A549 (cell line): ENCODE data around the gene NPRL2. TPM values are rescaled to one million over a fixed set of nuclear protein-coding genes. Genes with fewer than 3 reads are reported as not detected.

Experiments
- ATAC-seq, 2 experiments: fragments of 200-7000 bp in 1 of 2; fragments of >200 bp in 1 of 2; cut with Nextera tagmentation in 1 of 2; cut with Tn5 transposase in 1 of 2; 3 replicates each; pipeline versions ENCODE4 v1.8.0 to v1.9.1; 2018 to 2020; ENCODE audit warnings: mild to moderate bottlenecking in 1 of 2, moderate library complexity in 1 of 2
- CTCF ChIA-PET: fragments of 300-600 bp; sonication (Branson Sonifier 250); formaldehyde crosslinking; extraction: SDS; loops from one replicate; lab custom pipeline; 2021; ENCODE audit warnings: antibody characterized with exemption, inconsistent platforms; lab: Yijun Ruan, JAX
- POLR2A ChIA-PET: fragments of 350-600 bp; formaldehyde crosslinking; extraction: SDS; loops from one replicate; lab custom pipeline; 2021; ENCODE audit warnings: antibody characterized with exemption, inconsistent platforms; lab: Yijun Ruan, JAX
- DNase-seq, 2 experiments: peaks; one replicate each; pipeline versions ENCODE4 v3.0.0 to v3.0.0-alpha.2; 2011 to 2016; ENCODE audit warnings: low read depth in 1 of 2, low spot score in 1 of 2
- FAIRE-seq: peaks from 2 replicates; lab custom pipeline; 2011; peaks lifted over from hg19 to GRCh38; lab: Jason Lieb, UNC
- H3K27ac ChIP-seq, 2 experiments: fragments of >200 bp; sonication (Bioruptor Twin); formaldehyde crosslinking; 3 replicates each; pipeline ENCODE4 v1.5.1; 2016 to 2017
- H3K4me1 ChIP-seq: fragments of >200 bp; sonication (Bioruptor Twin); formaldehyde crosslinking; 3 replicates; pipeline ENCODE4 v1.6.1; 2016
- H3K4me2 ChIP-seq: fragments of >200 bp; sonication (Bioruptor Twin); formaldehyde crosslinking; 3 replicates; pipeline ENCODE4 v1.6.1; 2016
- H3K4me3 ChIP-seq: fragments of >200 bp; sonication (Bioruptor Twin); formaldehyde crosslinking; 3 replicates; pipeline ENCODE4 v1.5.1; 2016
- H3K9me3 ChIP-seq: fragments of >200 bp; sonication (Bioruptor Twin); formaldehyde crosslinking; 3 replicates; pipeline ENCODE4 v1.6.1; 2016
- ATOH8 ChIP-seq: fragments of 250-450 bp; sonication (Bioruptor Pico); IDR thresholded peaks from 2 replicates; pipeline ENCODE4 v1.5.0; 2020; ENCODE audit warnings: low read depth, mild to moderate bottlenecking, moderate library complexity
- CBX2 ChIP-seq: fragments of 200-600 bp; sonication (generic); IDR thresholded peaks from 2 replicates; pipeline ENCODE4 v1.6.1; 2016; ENCODE audit warnings: low read depth, mild to moderate bottlenecking, borderline replicate concordance
- CTCF ChIP-seq: fragments of >200 bp; sonication (Bioruptor Twin); formaldehyde crosslinking; IDR thresholded peaks from 3 replicates; pipeline ENCODE4 v1.5.1; 2016
- EHF ChIP-seq: fragments of 250-450 bp; sonication (Bioruptor Pico); IDR thresholded peaks from 2 replicates; pipeline ENCODE4 v1.5.0; 2020; ENCODE audit warnings: mild to moderate bottlenecking
- ELK1 ChIP-seq: fragments of 150-350 bp; IDR thresholded peaks from 2 replicates; pipeline ENCODE4 v1.6.1; 2014; ENCODE audit warnings: low read depth, mild to moderate bottlenecking, low read length
- EP300 ChIP-seq, 2 experiments: fragments of >200 bp; sonication (Bioruptor Twin); formaldehyde crosslinking; IDR thresholded peaks; 2 replicates in 1 of 2; 3 replicates in 1 of 2; pipeline ENCODE4 v1.6.1; 2016 to 2017
- GATA3 ChIP-seq: IDR thresholded peaks from 2 replicates; pipeline ENCODE4 v1.6.1; 2012; ENCODE audit warnings: borderline replicate concordance
- HDAC2 ChIP-seq: fragments of 200-600 bp; sonication (generic); IDR thresholded peaks from 2 replicates; pipeline ENCODE4 v1.6.1; 2016
- MAFK ChIP-seq: fragments of 450-650 bp; IDR thresholded peaks from 2 replicates; pipeline ENCODE4 v1.6.1; 2014; ENCODE audit not compliant: partially characterized antibody
- MAX ChIP-seq: IDR thresholded peaks from 2 replicates; pipeline ENCODE4 v1.6.1; 2012
- MYC ChIP-seq: IDR thresholded peaks from 2 replicates; pipeline ENCODE4 v1.6.1; 2012; ENCODE audit warnings: mild to moderate bottlenecking, inconsistent platforms, low read length, improper control_type of control experiment, borderline replicate concordance
- POLR2A ChIP-seq: IDR thresholded peaks from 2 replicates; pipeline ENCODE4 v1.6.1; 2012; ENCODE audit warnings: mild to moderate bottlenecking, low read length
- POLR2AphosphoS2 ChIP-seq: conservative IDR thresholded peaks from 2 replicates; pipeline ENCODE4 v1.6.1; 2012; ENCODE audit warnings: low read length, improper control_type of control experiment, inconsistent platforms
- RAD21 ChIP-seq, 2 experiments: fragments of >200 bp in 1 of 2; sonication (Bioruptor Twin) in 1 of 2; formaldehyde crosslinking in 1 of 2; IDR thresholded peaks in 1 of 2; conservative IDR thresholded peaks in 1 of 2; 2 replicates in 1 of 2; 3 replicates in 1 of 2; pipeline ENCODE4 v1.6.1; 2012 to 2018; ENCODE audit warnings: inconsistent platforms in 1 of 2
- RARB ChIP-seq: fragments of 250-450 bp; sonication (Bioruptor Pico); IDR thresholded peaks from 2 replicates; pipeline ENCODE4 v1.8.0; 2021; ENCODE audit warnings: mild to moderate bottlenecking, moderate library complexity
- RCOR1 ChIP-seq: fragments of 150-350 bp; IDR thresholded peaks from 2 replicates; pipeline ENCODE4 v1.6.1; 2014; ENCODE audit warnings: antibody characterized with exemption, low read length, low read depth
- TFCP2L1 ChIP-seq: fragments of 250-450 bp; sonication (Bioruptor Pico); IDR thresholded peaks from 2 replicates; pipeline ENCODE4 v1.5.0; 2021; ENCODE audit warnings: mild to moderate bottlenecking
- TP53 ChIP-seq: fragments of 250-450 bp; sonication (Bioruptor Pico); IDR thresholded peaks from 2 replicates; pipeline ENCODE4 v1.5.0; 2021; ENCODE audit warnings: mild to moderate bottlenecking, moderate library complexity
- WGBS: methylation state at CpG from one replicate; pipeline ENCODE4 v1.1.6; 2017; ENCODE audit errors: missing lambda C conversion rate; 5-methylcytosine and 5-hydroxymethylcytosine counted together
- polyA plus RNA-seq, 4 experiments: library from polyadenylated mRNA; depleted of rRNA in 3 of 4; stranded (reverse); fragments of >200 nt; fragmentation: RNase III in 1 of 4; extraction: RNeasy Plus Mini Kit Qiagen cat#74134 plus additional on column Dnase treatment in 1 of 4; gene quantifications; 2 replicates in 3 of 4; 3 replicates in 1 of 4; pipeline ENCODE4 v1.2.3, GENCODE V29; 2011 to 2017
- TF ChIP-seq, protein P1 (sequence below): fragments of 250-450 bp; sonication (Bioruptor Pico); IDR thresholded peaks from 2 replicates; pipeline ENCODE4 v1.5.0; 2021; ENCODE audit warnings: mild to moderate bottlenecking, moderate library complexity, borderline replicate concordance

NPRL2 gene
- polyA plus RNA-seq, 2 of the 4 experiments (the other 2 are of a cell fraction) = 19.5 to 19.9 TPM

GRCh38 chr3:50392101-50392715, 41.6 kb upstream of the NPRL2 start:
- H3K4me2 ChIP-seq = no peak overlapping the region
- 55% methylated on average over 3 of the region's 5 CpGs for WGBS
- ChIA-PET POLR2A (no interaction called here), CTCF (no interaction called here)
- H3K9me3 ChIP-seq = no peaks in the 10 kb centered on the region
- DNase-seq (no peak), FAIRE-seq (no peak), ATAC-seq (no peak)
- H3K27ac ChIP-seq = no peak overlapping the region
- no peak overlapping the region for H3K4me3 ChIP-seq
- no peaks in the 10 kb centered on the region for H3K4me1 ChIP-seq
- TF ChIP-seq EP300 (IDR thresholded peaks at IDR 0.05) (no peak), MAFK (no peak), POLR2AphosphoS2 (no peak), POLR2A (no peak), RAD21 (conservative IDR thresholded peaks at IDR 0.05 in 1 of 2, IDR thresholded peaks at IDR 0.05 in 1 of 2) (no peak), ELK1 (no peak), HDAC2 (no peak), CBX2 (no peak), MYC (no peak), RCOR1 (no peak), ATOH8 (CRISPR knock-in tag) (no peak), TFCP2L1 (CRISPR knock-in tag) (no peak), MAX (no peak), CTCF (no peak), GATA3 (no peak)

- DNase-seq (no peak), ATAC-seq (no peak), FAIRE-seq (no peak)
- Histone ChIP-seq H3K4me2 (no peak overlapping the region), H3K4me1 (no peaks in the 10 kb centered on the region), H3K9me3 (no peaks in the 10 kb centered on the region), H3K4me3 (no peak overlapping the region), H3K27ac (no peak overlapping the region)
- no peak for TF ChIP-seq EHF
- TF ChIP-seq RARB (CRISPR knock-in tag) = no peak
- TF ChIP-seq TP53 (CRISPR knock-in tag) = no peak
- TF ChIP-seq ELK1 = no peak
- TF ChIP-seq, protein P1, sequence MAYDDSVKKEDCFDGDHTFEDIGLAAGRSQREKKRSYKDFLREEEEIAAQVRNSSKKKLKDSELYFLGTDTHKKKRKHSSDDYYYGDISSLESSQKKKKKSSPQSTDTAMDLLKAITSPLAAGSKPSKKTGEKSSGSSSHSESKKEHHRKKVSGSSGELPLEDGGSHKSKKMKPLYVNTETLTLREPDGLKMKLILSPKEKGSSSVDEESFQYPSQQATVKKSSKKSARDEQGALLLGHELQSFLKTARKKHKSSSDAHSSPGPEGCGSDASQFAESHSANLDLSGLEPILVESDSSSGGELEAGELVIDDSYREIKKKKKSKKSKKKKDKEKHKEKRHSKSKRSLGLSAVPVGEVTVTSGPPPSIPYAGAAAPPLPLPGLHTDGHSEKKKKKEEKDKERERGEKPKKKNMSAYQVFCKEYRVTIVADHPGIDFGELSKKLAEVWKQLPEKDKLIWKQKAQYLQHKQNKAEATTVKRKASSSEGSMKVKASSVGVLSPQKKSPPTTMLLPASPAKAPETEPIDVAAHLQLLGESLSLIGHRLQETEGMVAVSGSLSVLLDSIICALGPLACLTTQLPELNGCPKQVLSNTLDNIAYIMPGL (CRISPR knock-in tag) = no peak
- WGBS = 58% methylated on average over 5 of the region's 12 CpGs
- CTCF ChIA-PET = interaction anchor here (0.6 to 0.8 kb wide), 2 partner anchors 19 to 44 kb away, joined by 3 read pairs; no protein-coding TSS in a partner anchor
- POLR2A ChIA-PET = no interaction called here
These were observed 40.1 kb upstream of the NPRL2 start for GRCh38 chr3:50390508-50391224.
